Tibial artery (tissue), 4 donors: ENCODE results near the gene TMEM213.

Experiments
- DNase-seq, 2 donors: peaks; one replicate each; pipeline ENCODE4 v3.0.0-alpha.2; 2019
- H3K27ac ChIP-seq, 2 donors: fragments of 200-600 bp; sonication (generic) in 1 of 2; 1 replicate in 1 of 2; 2 replicates in 1 of 2; pipeline ENCODE4 v1.5.1; 2018 to 2019; ENCODE audit warnings: mild to moderate bottlenecking in 1 of 2
- H3K27me3 ChIP-seq, 2 donors: fragments of 200-600 bp; sonication (generic) in 1 of 2; one replicate each; pipeline versions ENCODE4 v1.5.1 to v1.6.0; 2016 to 2019
- H3K36me3 ChIP-seq, 3 donors: fragments of 200-600 bp; sonication (generic) in 2 of 3; one replicate each; pipeline ENCODE4 v1.5.1; 2016 to 2019; ENCODE audit warnings: mild to moderate bottlenecking in 2 of 3
- H3K4me1 ChIP-seq, 4 donors: fragments of 200-600 bp; sonication (generic) in 2 of 4; 1 replicate in 3 of 4; 2 replicates in 1 of 4; pipeline ENCODE4 v1.5.1; 2016 to 2019
- H3K4me3 ChIP-seq, 2 donors: fragments of 200-600 bp; sonication (generic) in 1 of 2; 1 replicate in 1 of 2; 2 replicates in 1 of 2; pipeline ENCODE4 v1.5.1; 2018 to 2019; ENCODE audit warnings: mild to moderate bottlenecking in 2 of 2
- H3K9me3 ChIP-seq, 3 donors: fragments of 200-600 bp; sonication (generic) in 1 of 3; one replicate each; pipeline ENCODE4 v1.5.1; 2016 to 2019
- intact Hi-C: fragments of 100-400 bp; cut with DNase I; formaldehyde crosslinking; loops from one replicate; pipeline ENCODE4 v1.15.0; 2023; ENCODE audit warnings: low total_unique reads
- TF ChIP-seq, protein P1 (sequence below), 2 experiments: fragments of 200-600 bp in 1 of 2; fragments of 450-650 bp in 1 of 2; IDR thresholded peaks; one replicate each; pipeline ENCODE4 v1.5.1; 2017 to 2019; ENCODE audit warnings: antibody characterized with exemption in 2 of 2, mild to moderate bottlenecking in 1 of 2, moderate library complexity in 1 of 2

TMEM213 gene

DNA sequence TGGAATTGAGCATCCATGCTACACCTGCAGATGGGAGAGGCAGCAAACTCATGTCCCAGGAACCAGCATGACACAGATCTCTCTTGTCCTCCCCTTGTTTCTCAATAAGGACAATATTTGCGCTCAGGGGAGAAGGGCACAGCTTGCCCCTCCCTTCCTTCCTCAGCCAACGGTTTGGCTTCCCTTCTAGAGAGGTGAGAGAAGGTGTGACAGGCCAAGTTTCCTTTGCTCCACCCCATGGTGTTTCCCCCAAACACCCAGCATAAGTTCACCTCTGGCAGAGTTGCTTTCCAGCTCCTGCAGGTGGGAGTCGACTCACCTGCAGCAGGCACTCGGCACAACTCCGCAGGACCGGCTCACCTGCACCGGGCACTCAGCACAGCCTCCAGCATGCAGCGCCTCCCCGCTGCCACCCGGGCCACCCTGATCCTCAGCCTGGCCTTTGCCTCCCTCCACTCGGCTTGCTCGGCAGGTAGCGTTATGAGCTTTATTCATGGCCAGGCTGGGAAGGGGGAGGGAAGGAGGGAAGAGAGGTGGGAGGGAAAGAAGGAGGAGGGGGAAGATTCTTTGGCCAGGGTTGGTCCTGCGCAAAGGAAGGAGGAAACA lies at the start of gene TMEM213, which contains the start of gene ATP6V0A4:
TMEM213 (plus strand) TSS at position 280 of the 606 bp plus-strand sequence; CDS start at position 391, 111 bp downstream.
ATP6V0A4 (minus strand) TSS at position 482 of the 606 bp plus-strand sequence. CDS start 26,949 bp downstream, outside the sequence.
- Histone ChIP-seq H3K36me3 (no peaks in the 10 kb centered on the region), H3K9me3 (no peaks in the 10 kb centered on the region), H3K27ac (no peak within 1 kb of the TSS), H3K4me3 (no peak within 1 kb of the TSS), H3K27me3 (peaks cover 0 to 7% of the 10 kb centered on the region in 2 donors), H3K4me1 (no peaks in the 10 kb centered on the region)
- no peak for DNase-seq
- intact Hi-C loops, result no loop called here
- TF ChIP-seq, protein P1, sequence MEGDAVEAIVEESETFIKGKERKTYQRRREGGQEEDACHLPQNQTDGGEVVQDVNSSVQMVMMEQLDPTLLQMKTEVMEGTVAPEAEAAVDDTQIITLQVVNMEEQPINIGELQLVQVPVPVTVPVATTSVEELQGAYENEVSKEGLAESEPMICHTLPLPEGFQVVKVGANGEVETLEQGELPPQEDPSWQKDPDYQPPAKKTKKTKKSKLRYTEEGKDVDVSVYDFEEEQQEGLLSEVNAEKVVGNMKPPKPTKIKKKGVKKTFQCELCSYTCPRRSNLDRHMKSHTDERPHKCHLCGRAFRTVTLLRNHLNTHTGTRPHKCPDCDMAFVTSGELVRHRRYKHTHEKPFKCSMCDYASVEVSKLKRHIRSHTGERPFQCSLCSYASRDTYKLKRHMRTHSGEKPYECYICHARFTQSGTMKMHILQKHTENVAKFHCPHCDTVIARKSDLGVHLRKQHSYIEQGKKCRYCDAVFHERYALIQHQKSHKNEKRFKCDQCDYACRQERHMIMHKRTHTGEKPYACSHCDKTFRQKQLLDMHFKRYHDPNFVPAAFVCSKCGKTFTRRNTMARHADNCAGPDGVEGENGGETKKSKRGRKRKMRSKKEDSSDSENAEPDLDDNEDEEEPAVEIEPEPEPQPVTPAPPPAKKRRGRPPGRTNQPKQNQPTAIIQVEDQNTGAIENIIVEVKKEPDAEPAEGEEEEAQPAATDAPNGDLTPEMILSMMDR (IDR thresholded peaks at IDR 0.05), result no peak

DNA sequence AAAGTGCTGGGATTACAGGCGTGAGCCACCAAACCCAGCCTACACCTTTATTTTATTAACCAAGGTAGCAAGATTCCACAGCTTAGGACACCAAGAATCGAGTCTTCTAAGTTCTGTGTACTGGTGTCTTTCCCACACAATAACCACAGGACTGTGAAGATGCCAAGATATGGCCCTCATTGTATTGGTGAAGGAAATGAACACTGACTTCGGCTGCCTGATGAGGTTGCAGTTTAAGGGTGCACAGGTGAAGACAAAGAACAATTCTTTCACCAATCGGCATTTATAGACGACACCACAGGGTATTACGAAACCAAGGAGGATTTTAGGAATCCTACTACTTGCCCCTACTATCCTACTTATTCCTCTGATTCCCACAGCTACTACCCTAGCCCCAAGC lies 49.1 kb upstream of the TMEM213 start:
- no peaks in the 10 kb centered on the region for H3K9me3 ChIP-seq
- intact Hi-C loops, result no loop called here
- H3K27ac ChIP-seq, result no peak overlapping the region
- no peak for DNase-seq
- peaks cover 0 to 9% of the 10 kb centered on the region in 2 donors for H3K27me3 ChIP-seq
- H3K4me1 ChIP-seq, result no peaks in the 10 kb centered on the region
- TF ChIP-seq, protein P1 (IDR thresholded peaks at IDR 0.05), result no peak
- H3K36me3 ChIP-seq, result no peaks in the 10 kb centered on the region
- H3K4me3 ChIP-seq, result no peak overlapping the region

DNA sequence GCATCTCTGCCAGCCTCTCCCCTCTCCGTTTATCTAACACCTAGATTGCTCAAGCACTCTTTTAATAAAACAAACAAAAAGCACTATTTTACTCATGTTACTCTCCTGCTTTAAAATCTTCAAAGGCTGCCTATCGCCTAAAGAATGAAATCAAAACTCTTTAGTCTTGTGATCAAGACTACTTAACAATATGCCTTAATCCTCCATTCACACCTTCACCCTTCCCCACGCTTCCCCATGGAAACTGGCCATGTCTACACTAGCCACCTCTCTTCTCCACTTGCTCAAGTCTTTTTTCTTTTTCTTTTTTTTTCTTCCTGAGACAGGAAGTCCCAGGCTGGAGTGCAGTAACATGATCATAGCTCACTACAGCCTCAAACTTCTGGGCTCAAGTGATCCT lies 47.8 kb upstream of the TMEM213 start:
- TF ChIP-seq, protein P1 (IDR thresholded peaks at IDR 0.05), result no peak
- Histone ChIP-seq H3K4me1 (no peaks in the 10 kb centered on the region), H3K27ac (no peak overlapping the region), H3K4me3 (no peak overlapping the region), H3K27me3 (peaks cover 0 to 9% of the 10 kb centered on the region in 2 donors), H3K9me3 (no peaks in the 10 kb centered on the region), H3K36me3 (no peaks in the 10 kb centered on the region)
- DNase-seq, result no peak
- intact Hi-C loops, result no loop called here

DNA sequence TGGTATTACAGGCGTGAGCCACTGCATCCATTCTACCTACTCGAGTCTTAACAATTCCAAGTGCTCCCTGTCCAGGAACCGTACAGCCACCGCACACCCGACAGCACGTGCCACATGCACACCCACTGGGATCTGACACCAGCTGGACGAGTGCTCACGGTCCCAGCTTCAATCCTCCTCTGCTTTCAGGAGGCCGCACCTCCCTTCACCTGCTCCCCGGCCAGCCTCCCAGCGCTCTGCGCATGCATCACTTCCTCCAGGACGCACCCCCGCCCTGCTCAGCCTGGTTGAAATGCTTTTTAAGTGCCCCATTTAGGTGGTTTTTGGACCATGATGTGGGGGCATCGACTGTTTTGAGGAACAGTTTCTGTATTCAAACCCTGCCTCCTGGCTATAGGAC lies 47.3 kb upstream of the TMEM213 start:
- Histone ChIP-seq H3K4me1 (no peaks in the 10 kb centered on the region), H3K36me3 (no peaks in the 10 kb centered on the region), H3K27ac (no peak overlapping the region), H3K27me3 (peaks cover 0 to 9% of the 10 kb centered on the region in 2 donors), H3K9me3 (no peaks in the 10 kb centered on the region), H3K4me3 (no peak overlapping the region)
- TF ChIP-seq, protein P1 (IDR thresholded peaks at IDR 0.05), result no peak
- intact Hi-C loops, result no loop called here
- no peak for DNase-seq

DNA sequence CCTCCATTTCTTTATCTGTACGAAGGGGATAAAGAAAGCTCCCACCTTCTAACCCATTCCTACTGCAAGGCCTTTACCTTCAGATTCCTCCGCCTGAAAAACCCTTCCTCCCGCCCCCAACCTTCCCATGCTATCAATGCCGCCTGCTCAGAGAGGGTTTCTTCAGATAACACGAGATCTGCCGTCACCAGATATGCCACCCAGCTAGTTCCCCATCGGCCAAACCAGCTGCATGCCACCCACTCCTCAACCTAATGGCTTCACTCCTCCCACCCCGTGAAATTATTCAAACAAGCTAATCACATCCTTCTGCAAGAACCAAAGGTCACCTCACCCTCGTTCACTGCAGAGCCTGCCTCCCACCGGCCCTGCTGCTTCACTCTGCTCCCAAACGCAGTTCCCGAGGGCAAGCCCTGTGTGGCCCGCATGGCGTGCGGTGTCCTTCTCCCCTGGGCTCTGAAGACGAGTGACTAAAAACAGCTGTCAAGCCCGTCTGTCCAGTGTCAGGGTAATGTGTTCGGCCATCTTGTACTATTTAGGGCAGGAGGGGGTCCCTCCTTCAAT lies 46.8 kb upstream of the TMEM213 start:
- no peak overlapping the region for H3K4me3 ChIP-seq
- no peaks in the 10 kb centered on the region for H3K4me1 ChIP-seq
- no peaks in the 10 kb centered on the region for H3K36me3 ChIP-seq
- H3K27ac ChIP-seq, result no peak overlapping the region
- intact Hi-C loops, result no loop called here
- H3K27me3 ChIP-seq, result peaks cover 0 to 9% of the 10 kb centered on the region in 2 donors
- TF ChIP-seq, protein P1 (IDR thresholded peaks at IDR 0.05), result no peak
- no peaks in the 10 kb centered on the region for H3K9me3 ChIP-seq
- no peak for DNase-seq
